ENCODE data around the gene CTNNB1. TPM values are rescaled to one million over a fixed set of nuclear protein-coding genes. Genes with fewer than 3 reads are reported as not detected.
A peak's percentile ranks its signal among the peaks of the same experiment; 100 is the strongest.

Gene CTNNB1
- 606 and 834 TPM in 2 replicates for total RNA-seq

DNA sequence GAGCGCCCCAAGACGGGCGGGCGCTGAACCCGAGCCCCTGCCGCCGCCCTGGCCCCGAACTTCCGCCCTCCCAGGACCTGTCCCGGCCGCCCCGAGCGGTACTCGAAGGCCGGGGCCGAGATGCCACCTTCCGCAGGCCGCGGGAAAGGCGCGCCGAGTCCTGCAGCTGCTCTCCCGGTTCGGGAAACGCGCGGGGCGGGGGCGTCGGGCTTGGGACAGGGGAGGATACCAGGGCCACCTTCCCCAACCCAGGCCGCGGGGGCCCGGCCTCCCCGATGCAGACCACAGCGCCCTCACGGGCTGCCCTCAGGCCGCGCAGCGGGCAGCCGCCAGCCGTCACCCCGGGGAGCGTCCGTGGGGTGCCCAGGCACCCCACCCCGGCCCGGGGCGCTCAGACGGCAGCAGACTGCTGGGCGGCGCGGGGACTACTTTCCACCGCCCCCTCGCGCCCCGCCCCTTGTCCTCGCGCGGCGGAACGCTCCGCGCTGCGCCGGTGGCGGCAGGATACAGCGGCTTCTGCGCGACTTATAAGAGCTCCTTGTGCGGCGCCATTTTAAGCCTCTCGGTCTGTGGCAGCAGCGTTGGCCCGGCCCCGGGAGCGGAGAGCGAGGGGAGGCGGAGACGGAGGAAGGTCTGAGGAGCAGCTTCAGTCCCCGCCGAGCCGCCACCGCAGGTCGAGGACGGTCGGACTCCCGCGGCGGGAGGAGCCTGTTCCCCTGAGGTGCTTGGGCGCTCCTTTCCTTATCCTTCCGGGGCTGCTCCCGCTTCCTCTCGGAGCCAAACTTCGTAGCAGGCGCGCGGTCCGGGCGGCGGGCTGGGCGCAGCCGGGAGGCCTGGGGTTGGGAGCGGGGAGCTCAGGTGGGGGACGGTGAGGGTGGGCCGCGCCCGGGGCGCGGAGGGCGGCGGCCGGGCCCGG is at the start of gene CTNNB1:
TSS of gene CTNNB1 (plus strand) at position 556 of the 916 bp plus-strand sequence. CDS start 24,564 bp downstream, outside the sequence.
- DNase-seq (ENCODE audit: extremely low read depth, low read depth, low spot score), result peak; percentile 39

DNA sequence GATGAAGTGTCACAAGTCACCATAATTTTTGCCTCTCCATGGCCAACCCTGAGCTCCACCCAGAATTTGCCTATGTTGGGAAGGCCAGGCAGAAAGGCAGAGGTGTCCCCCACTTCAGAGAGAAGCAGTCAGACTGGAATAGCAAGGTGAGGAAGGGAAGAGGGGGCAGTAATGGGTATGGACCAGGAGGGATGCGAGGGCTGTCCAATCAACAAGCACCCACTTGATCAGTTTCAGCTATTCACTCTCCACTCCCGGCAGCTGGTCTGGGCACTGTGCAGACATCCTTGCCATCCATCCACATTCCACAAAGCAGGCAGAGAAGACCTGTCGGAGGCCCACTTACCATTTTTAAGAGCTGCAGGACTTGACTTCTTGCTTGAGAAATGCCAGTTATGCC is 43.5 kb upstream of the CTNNB1 start:
- no peak for DNase-seq (ENCODE audit: extremely low read depth, low read depth, low spot score)

DNA sequence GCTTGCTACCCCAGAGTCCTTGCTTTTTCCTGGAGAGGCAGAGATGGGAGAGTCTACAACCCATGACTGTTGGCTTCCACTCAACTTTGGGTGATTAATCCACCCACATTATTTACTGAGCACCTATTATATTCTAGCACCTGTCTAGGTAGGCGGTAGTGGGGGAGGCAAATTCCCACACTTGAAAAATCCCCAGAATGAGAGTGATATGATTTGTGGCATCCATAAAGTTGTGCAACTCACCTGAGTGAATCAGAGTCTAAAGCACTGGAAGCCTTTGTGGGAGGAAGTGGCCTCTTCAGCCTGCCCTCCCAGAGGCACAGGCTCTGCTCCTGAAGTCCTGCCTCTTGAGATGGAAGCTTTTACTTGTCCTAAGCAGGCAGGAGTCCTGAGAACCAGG is 40.4 kb upstream of the CTNNB1 start:
- no peak for DNase-seq (ENCODE audit: extremely low read depth, low read depth, low spot score)

GRCh38 chr3:41159588-41160189 is 39.6 kb upstream of the CTNNB1 start:
- DNase-seq (ENCODE audit: extremely low read depth, low read depth, low spot score), result no peak

DNA sequence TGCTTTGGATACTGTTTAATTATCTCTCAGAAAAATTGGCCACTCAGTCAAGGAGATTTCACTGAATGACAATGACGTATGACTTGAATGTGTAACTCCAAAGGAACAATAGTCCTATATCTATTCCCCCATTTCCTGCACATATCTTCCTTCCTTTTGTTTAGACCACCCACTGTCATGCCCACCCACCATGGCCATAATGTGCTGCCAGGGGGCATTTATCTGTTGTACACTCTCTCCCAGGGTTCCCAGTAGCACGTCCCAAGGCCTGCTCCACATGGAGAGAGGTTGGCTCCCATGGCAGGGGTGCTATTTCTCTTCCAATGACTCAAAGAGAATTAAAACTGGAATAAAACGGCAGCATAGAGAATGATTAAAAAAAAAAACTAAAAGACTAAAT is 36.8 kb upstream of the CTNNB1 start:
- DNase-seq (ENCODE audit: extremely low read depth, low read depth, low spot score), result no peak

GRCh38 chr3:41163006-41163405 is 36.3 kb upstream of the CTNNB1 start:
- no peak for DNase-seq (ENCODE audit: extremely low read depth, low read depth, low spot score)

- no peak for DNase-seq (ENCODE audit: extremely low read depth, low read depth, low spot score)
These were observed 35.9 kb upstream of the CTNNB1 start for GRCh38 chr3:41163421-41163820.

DNA sequence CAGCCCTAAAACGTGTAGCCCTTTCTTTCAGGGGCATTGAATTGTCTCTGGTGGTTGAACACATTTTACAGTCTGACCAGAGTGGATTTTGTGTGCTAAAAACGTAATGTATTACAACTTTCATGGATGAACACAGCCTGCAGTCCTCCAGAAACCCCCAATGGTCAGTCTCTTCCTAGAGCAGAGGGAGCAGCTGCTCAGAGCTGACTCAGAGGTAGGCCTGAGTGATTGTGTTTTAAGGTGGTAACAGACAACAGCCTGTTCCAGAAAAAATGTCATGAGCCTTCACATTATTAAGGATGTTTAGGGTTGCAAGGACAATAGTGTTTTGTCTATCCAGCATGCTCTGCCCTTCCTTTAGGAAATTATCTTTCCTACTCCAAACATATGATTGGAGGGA is 34.5 kb upstream of the CTNNB1 start:
- no peak for DNase-seq (ENCODE audit: extremely low read depth, low read depth, low spot score)

GRCh38 chr3:41167722-41168497 is 31.4 kb upstream of the CTNNB1 start:
- no peak for DNase-seq (ENCODE audit: extremely low read depth, low read depth, low spot score)

DNA sequence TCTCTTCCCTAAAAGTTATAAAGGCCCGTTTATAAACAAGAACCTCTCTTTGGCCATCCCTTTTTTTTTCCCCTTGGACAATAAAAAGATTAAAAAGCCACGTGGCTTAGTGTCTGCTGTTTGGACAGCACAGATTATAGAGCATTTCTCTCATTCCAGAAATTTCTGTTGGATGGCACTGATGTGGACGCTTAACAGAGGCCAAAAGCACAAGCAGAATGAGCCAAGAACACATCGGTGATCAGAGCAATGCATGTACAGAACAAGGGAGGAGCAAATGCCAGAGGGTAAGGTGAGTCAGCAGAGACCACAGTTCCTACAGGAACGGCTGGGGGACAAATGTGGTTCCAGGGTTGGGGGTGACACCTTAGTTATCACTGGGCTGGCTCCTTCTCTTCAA is 30.3 kb upstream of the CTNNB1 start:
- no peak for DNase-seq (ENCODE audit: extremely low read depth, low read depth, low spot score)

DNA sequence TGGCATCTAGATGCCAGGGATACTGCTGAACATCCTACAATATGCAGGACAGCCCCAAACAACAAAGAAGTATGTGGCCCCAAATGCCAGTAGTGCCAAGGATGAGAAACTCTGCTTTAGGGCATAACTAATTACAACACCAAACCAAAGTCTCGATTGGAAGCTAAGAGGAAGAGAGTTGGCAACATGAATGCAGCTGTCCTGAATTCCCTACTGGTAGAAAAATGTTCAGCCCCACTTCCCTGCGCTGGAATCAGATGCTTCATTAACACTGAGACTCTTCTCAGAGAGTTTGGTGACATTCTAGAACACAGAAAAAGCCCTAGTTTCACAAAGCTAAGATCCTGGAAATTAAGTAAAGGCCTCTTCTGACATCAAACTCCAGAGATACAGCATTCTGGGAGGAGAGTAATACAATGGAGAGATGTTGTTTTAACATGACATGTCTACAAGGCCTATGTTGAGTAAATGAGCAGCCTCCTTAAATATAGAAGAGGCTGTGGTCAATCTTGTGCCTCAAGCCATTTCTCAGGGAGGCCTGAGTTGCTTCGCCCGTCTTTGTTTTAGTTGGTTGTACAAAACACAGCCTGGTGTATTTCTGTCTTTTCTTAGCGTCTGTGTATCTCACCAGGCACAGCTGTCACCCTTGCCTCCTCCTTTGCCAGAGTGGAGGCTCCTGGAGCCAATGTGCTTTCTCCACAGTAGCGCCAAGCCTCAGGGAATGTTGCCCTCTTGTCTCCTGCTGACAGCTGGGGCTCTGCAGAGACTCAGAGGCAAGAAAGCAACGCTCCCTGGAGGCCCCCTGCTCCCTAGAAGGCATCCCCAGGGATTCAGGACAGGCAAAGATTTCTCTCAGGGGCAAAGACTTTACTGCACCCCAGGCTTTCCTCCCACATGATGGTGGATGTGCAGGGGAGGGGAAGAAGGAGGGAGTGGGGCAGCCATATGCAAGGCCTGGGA is 25.1 kb upstream of the CTNNB1 start:
- no peak for DNase-seq (ENCODE audit: extremely low read depth, low read depth, low spot score)

DNA sequence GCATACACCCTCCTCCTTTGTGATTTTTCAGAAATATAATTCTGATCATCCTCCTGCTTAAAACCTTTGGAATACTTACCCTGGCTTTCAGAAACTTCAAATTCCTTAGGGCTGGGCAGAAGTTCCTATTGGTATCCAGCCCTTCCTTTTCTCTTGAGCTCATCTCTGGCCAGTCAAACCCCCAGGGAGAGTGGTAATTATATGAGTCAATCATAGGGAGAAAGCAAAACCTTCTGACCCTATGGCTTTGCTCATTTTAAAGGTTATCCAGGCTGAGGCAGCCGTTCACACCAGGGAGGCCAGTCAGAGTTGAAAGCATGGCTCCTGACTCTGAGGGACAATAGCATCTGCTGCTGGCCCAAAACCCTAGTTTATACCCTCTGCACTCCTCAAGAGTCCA is 23.9 kb upstream of the CTNNB1 start:
- DNase-seq (ENCODE audit: extremely low read depth, low read depth, low spot score), result no peak

GRCh38 chr3:41176596-41176995 is 22.7 kb upstream of the CTNNB1 start:
- DNase-seq (ENCODE audit: extremely low read depth, low read depth, low spot score), result no peak

DNA sequence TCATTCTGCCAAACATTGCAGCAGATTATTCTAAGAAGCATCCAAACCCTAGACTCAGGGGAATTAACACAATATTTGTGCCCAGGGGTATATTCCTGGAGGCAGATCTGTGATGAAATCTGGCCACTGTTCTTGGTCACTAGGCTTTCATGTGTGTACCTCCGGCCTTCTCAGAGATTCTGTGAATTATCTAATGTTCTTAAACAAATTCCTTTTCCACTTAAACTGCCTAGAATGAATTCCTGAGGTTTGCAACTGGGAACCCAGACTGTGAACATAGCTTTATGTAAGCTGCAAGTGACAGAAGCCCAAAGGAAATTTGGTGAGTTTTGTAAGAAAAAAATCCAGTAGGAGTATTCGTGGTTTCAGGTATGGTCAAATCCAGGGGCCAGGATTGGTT is 20.7 kb upstream of the CTNNB1 start:
- DNase-seq (ENCODE audit: extremely low read depth, low read depth, low spot score), result no peak

DNA sequence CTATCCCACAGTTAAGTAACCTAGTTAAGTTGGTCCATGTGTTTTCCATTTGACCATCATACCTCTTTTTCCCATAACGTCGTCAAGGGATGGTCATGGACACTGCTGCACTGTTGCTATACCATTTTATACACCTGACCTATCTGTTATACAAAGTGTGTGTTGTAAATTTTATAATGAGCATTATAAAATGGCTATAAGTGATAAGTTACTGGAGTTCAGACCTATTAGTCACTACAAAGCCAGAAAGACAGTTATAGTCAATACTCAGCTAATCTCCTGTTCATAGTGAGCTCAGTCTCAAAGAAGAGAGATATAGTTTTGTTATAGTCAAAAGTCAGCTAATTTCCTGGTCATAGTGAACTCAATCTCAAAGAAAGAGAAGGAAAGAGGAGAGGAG is 18.9 kb upstream of the CTNNB1 start:
- DNase-seq (ENCODE audit: extremely low read depth, low read depth, low spot score), result no peak

- no peak for DNase-seq (ENCODE audit: extremely low read depth, low read depth, low spot score)
These were observed 16.7 kb upstream of the CTNNB1 start for GRCh38 chr3:41182504-41183059.

DNA sequence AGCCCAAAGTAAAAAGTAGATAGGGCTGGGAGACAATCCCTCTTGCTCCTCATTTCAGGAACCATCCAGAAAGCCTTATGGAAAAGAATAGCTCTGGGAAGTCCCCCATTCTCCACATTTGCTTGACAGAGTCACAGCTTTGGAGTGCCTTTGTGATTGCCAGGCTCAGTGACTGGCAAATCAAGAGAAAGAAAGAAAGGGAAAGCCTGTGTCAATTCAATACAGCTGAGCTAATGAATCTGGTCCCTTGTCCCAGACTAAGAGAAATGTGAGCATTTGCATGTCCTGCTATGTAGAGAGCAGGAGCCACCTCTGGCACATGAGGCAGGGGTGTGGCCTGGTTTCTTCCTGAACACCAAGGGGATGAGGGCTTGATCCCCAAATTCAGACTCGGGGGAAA is 14.9 kb upstream of the CTNNB1 start:
- no peak for DNase-seq (ENCODE audit: extremely low read depth, low read depth, low spot score)

- no peak for DNase-seq (ENCODE audit: extremely low read depth, low read depth, low spot score)
These were observed 13.0 kb upstream of the CTNNB1 start for GRCh38 chr3:41186297-41186696.

DNA sequence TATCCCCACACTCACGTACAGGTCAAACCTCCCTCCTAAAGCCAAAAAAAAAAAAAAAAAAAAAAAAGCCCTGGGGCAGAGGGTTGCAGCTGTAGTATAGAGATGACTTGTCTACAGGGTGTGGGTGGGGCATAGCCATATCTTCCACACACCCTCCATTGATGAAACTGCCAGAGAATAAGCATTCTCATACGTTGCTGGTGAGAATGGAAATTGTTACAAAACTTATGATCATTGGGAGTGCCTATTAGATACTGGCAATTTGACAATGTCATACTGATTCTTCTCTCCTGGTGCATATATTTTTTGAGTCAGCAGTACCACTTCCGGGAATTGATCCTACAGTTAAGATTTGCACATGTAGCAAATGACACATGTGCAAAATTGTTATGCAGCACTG is 11.0 kb upstream of the CTNNB1 start:
- no peak for DNase-seq (ENCODE audit: extremely low read depth, low read depth, low spot score)
